IMR-90 (cell line): Measurements from ENCODE around the gene CIAO2A. TPM values are rescaled to one million over a fixed set of nuclear protein-coding genes. Genes with fewer than 3 reads are reported as not detected.

Experiments used
- ATAC-seq: fragments of 200-7000 bp; cut with Tn5 transposase; 2 replicates; pipeline ENCODE4 v1.9.1; 2020; ENCODE audit warnings: low read depth, mild to moderate bottlenecking, moderate library complexity
- BruUV-seq: library from RNA; stranded (reverse); fragments of 400-500 nt; replicated peaks from 2 replicates; lab custom pipeline; 2021; lab: Mats Ljungman, UMichigan
- CTCF ChIA-PET: fragments of 300-600 bp; formaldehyde crosslinking; extraction: SDS; loops from one replicate; lab custom pipeline; 2021; ENCODE audit warnings: antibody characterized with exemption; lab: Yijun Ruan, JAX
- POLR2A ChIA-PET: fragments of 300-600 bp; sonication (Branson Sonifier 250); formaldehyde crosslinking; loops from one replicate; lab custom pipeline; 2022; ENCODE audit warnings: antibody characterized with exemption; ENCODE audit not compliant: unreplicated experiment; lab: Charles Lee
- DNase-seq: peaks from one replicate; pipeline ENCODE4 v3.0.0; 2013
- H2AFZ ChIP-seq: replicated peaks from 2 replicates; pipeline ENCODE3; 2013; ENCODE audit warnings: low read length, mild to moderate bottlenecking; ENCODE audit not compliant: poor library complexity
- H2AK5ac ChIP-seq: 2 replicates; pipeline ENCODE4 v1.6.1; 2013; ENCODE audit warnings: low read depth, low read length, inconsistent platforms
- H2AK9ac ChIP-seq: replicated peaks from 2 replicates; pipeline ENCODE3; 2013; ENCODE audit warnings: mild to moderate bottlenecking, low read depth, low read length, moderate library complexity; ENCODE audit not compliant: poor library complexity
- H2BK120ac ChIP-seq: 2 replicates; pipeline ENCODE4 v1.6.1; 2013; ENCODE audit warnings: low read depth, low read length, inconsistent platforms
- H2BK15ac ChIP-seq: 3 replicates; pipeline ENCODE4 v1.6.1; 2013; ENCODE audit warnings: low read depth, low read length, inconsistent platforms
- H2BK20ac ChIP-seq: 2 replicates; pipeline ENCODE4 v1.6.1; 2013; ENCODE audit warnings: low read depth, mild to moderate bottlenecking, inconsistent platforms, low read length, moderate library complexity
- H2BK5ac ChIP-seq: 2 replicates; pipeline ENCODE4 v1.6.1; 2013; ENCODE audit warnings: mild to moderate bottlenecking, low read depth, low read length, inconsistent platforms; ENCODE audit not compliant: poor library complexity, severe bottlenecking
- H3K14ac ChIP-seq: replicated peaks from 2 replicates; pipeline ENCODE4 v1.6.1; 2013; ENCODE audit warnings: low read depth, low read length, inconsistent platforms
- H3K18ac ChIP-seq: 2 replicates; pipeline ENCODE4 v1.6.1; 2013; ENCODE audit warnings: low read depth, low read length, control low read depth
- H3K23ac ChIP-seq: 2 replicates; pipeline ENCODE4 v1.6.1; 2013; ENCODE audit warnings: low read depth, low read length, inconsistent platforms
- H3K27ac ChIP-seq: 2 replicates; pipeline ENCODE4 v1.5.1; 2013; ENCODE audit warnings: mild to moderate bottlenecking, control low read depth, low read length; ENCODE audit not compliant: insufficient read depth
- H3K27me3 ChIP-seq: 2 replicates; pipeline ENCODE4 v1.6.1; 2013; ENCODE audit warnings: low read length; ENCODE audit not compliant: control insufficient read depth, insufficient read depth
- H3K36me3 ChIP-seq: 2 replicates; pipeline ENCODE4 v1.6.1; 2013; ENCODE audit warnings: low read length, mixed read lengths; ENCODE audit not compliant: control insufficient read depth, insufficient read depth
- H3K4ac ChIP-seq: 2 replicates; pipeline ENCODE4 v1.6.1; 2013; ENCODE audit warnings: low read depth, low read length, inconsistent platforms
- H3K4me1 ChIP-seq: 2 replicates; pipeline ENCODE4 v1.6.1; 2013; ENCODE audit warnings: low read length, mixed read lengths; ENCODE audit not compliant: control insufficient read depth, insufficient read depth
- H3K4me2 ChIP-seq: 2 replicates; pipeline ENCODE4 v1.6.1; 2013; ENCODE audit warnings: low read depth, mild to moderate bottlenecking, control low read depth, low read length, moderate library complexity
- H3K4me3 ChIP-seq: 2 replicates; pipeline ENCODE4 v1.5.1; 2013; ENCODE audit warnings: low read depth, mild to moderate bottlenecking, control low read depth, low read length, moderate library complexity; ENCODE audit not compliant: insufficient read depth
- H3K56ac ChIP-seq: 2 replicates; pipeline ENCODE4 v1.6.1; 2013; ENCODE audit warnings: low read length, inconsistent platforms; ENCODE audit not compliant: insufficient read depth; ENCODE audit errors: extremely low read depth
- H3K79me1 ChIP-seq, 2 experiments: 2 replicates each; pipeline ENCODE4 v1.6.1; 2013; ENCODE audit warnings: low read length in 2 of 2, inconsistent platforms in 1 of 2, low read depth in 1 of 2
- H3K9ac ChIP-seq: 2 replicates; pipeline ENCODE4 v1.6.1; 2013; ENCODE audit warnings: low read depth, low read length, control low read depth
- H3K9me1 ChIP-seq: 2 replicates; pipeline ENCODE4 v1.6.1; 2013; ENCODE audit warnings: low read length, inconsistent platforms; ENCODE audit not compliant: insufficient read depth
- H3K9me3 ChIP-seq: 2 replicates; pipeline ENCODE4 v1.6.1; 2013; ENCODE audit warnings: low read length; ENCODE audit not compliant: control insufficient read depth, insufficient read depth
- H4K20me1 ChIP-seq: 2 replicates; pipeline ENCODE4 v1.6.1; 2013; ENCODE audit warnings: low read length, inconsistent platforms; ENCODE audit not compliant: insufficient read depth
- H4K5ac ChIP-seq: 2 replicates; pipeline ENCODE4 v1.6.1; 2013; ENCODE audit warnings: mild to moderate bottlenecking, low read depth, low read length, control low read depth
- H4K8ac ChIP-seq, 2 experiments: 2 replicates each; pipeline ENCODE4 v1.6.1; 2013; ENCODE audit warnings: low read depth in 2 of 2, low read length in 2 of 2, control low read depth in 1 of 2, inconsistent platforms in 1 of 2
- H4K91ac ChIP-seq: 2 replicates; pipeline ENCODE4 v1.6.1; 2013; ENCODE audit warnings: low read depth, low read length, inconsistent platforms; ENCODE audit not compliant: insufficient read depth
- ELK1 ChIP-seq: fragments of 150-350 bp; IDR thresholded peaks from 2 replicates; pipeline ENCODE4 v1.6.1; 2016; ENCODE audit warnings: low read depth, mild to moderate bottlenecking, low read length, moderate library complexity, borderline replicate concordance
- FOS ChIP-seq: fragments of 150-350 bp; IDR thresholded peaks from 2 replicates; pipeline ENCODE4 v1.6.1; 2016; ENCODE audit warnings: low read depth, low read length
- POLR2A ChIP-seq: IDR thresholded peaks from 2 replicates; pipeline ENCODE4 v1.6.1; 2012; ENCODE audit warnings: mild to moderate bottlenecking, low read depth, low read length
- RAD21 ChIP-seq: IDR thresholded peaks from 2 replicates; pipeline ENCODE4 v1.6.1; 2012; ENCODE audit warnings: low read length, improper control_type of control experiment
- SMC3 ChIP-seq: fragments of 150-350 bp; IDR thresholded peaks from 2 replicates; pipeline ENCODE4 v1.6.1; 2016; ENCODE audit warnings: low read depth, mild to moderate bottlenecking, antibody characterized with exemption, low read length, moderate library complexity
- USF2 ChIP-seq: fragments of 150-350 bp; IDR thresholded peaks from 2 replicates; pipeline ENCODE4 v1.6.1; 2017; ENCODE audit warnings: mild to moderate bottlenecking, antibody characterized with exemption, low read length, low read depth
- WGBS, 2 experiments: methylation state at CpG; one replicate each; pipeline versions ENCODE4 v1.1.5 to v1.1.7; 2013; ENCODE audit warnings: missing lambda C conversion rate in 2 of 2; ENCODE audit not compliant: insufficient read length in 1 of 2; ENCODE audit errors: extremely low coverage in 2 of 2; 5-methylcytosine and 5-hydroxymethylcytosine counted together
- dilution Hi-C: fragments of 300-500 bp; cut with HindIII; formaldehyde crosslinking; loops from one replicate; pipeline ENCODE4 v1.14.3; 2018; ENCODE audit warnings: low sequenced_read_pairs; ENCODE audit not compliant: unreplicated experiment
- in situ Hi-C: fragments of 300-500 bp; cut with MboI; formaldehyde crosslinking; loops from 3 replicates; pipeline ENCODE4 v1.14.3; 2019; ENCODE audit warnings: low sequenced_read_pairs, inconsistent platforms, mixed read lengths
- intact Hi-C: fragments of 100-400 bp; cut with micrococcal nuclease; formaldehyde crosslinking; loops from 2 replicates; pipeline ENCODE4 v1.10.0; 2022
- polyA plus RNA-seq, 3 experiments: library from polyadenylated mRNA; depleted of rRNA; stranded (reverse); fragments of >200 nt; gene quantifications; 2 replicates each; pipeline ENCODE4 v1.2.3, GENCODE V29; 2012; ENCODE audit warnings: low replicate concordance in 1 of 3
- total RNA-seq: library from RNA; depleted of rRNA; stranded (reverse); fragments of >200 nt; gene quantifications from 2 replicates; pipeline ENCODE4 v1.2.3, GENCODE V29; 2012

The CIAO2A gene
- total and polyA plus RNA-seq, 2 of the 4 experiments (the other 2 are of a cell fraction): 36.7 to 38.3 TPM

GRCh38 chr15:64071931-64072765 is 21.5 kb downstream of the CIAO2A start:
- Histone ChIP-seq H4K5ac (no peak overlapping the region), H3K9me3 (no peaks in the 10 kb centered on the region), H3K4ac (peak overlapping the region; percentile 60), H4K91ac (0 out of 2 replicates have a peak overlapping the region, but pooled peaks have one; percentile 12), H3K14ac (peak overlapping the region; percentile 38; the same call in 1 of the 2 replicates), H2BK5ac (peak overlapping the region; percentile 44), H3K9ac (no peak overlapping the region), H3K56ac (no peak overlapping the region), H3K9me1 (peaks cover 8% of the 10 kb centered on the region), H2BK120ac (peak overlapping the region; percentile 22; the same call in 1 of the 2 replicates), H2BK15ac (peak overlapping the region; percentile 58; the same call in 1 of the 3 replicates), H3K27ac (peak overlapping the region; percentile 42; the same call in 1 of the 2 replicates), H3K4me3 (no peak overlapping the region), H2AK5ac (peak overlapping the region; percentile 44; the same call in 1 of the 2 replicates), H3K18ac (no peak overlapping the region), H3K23ac (0 out of 2 replicates have a peak overlapping the region, but pooled peaks have one; percentile 24), H4K8ac (peak overlapping the region in 1 of 2 experiments; percentile 29; a peak in 1 of 4 replicates), H3K79me1 (peaks cover 0 to 13% of the 10 kb centered on the region in 2 experiments; a peak in 3 of 4 replicates), H2AK9ac (peak overlapping the region; percentile 71), H2BK20ac (peak overlapping the region; percentile 21; the same call in 1 of the 2 replicates), H3K36me3 (peaks cover 4% of the 10 kb centered on the region; the same call in 1 of the 2 replicates), H4K20me1 (peaks cover 7% of the 10 kb centered on the region; the same call in 1 of the 2 replicates), H2AFZ (no peak overlapping the region), H3K4me2 (peak overlapping the region; percentile 44), H3K4me1 (peaks cover 15% of the 10 kb centered on the region), H3K27me3 (no peaks in the 10 kb centered on the region)
- dilution Hi-C loops (no loop called here), intact Hi-C loops (loop anchor here (10.0 kb wide), 1 partner anchor 777 kb away; no protein-coding TSS in a partner anchor), in situ Hi-C loops (loop anchor here (25.0 kb wide), 2 partner anchors 435 to 785 kb away; partner anchors contain the start of gene APH1B)
- WGBS, 2 experiments: no CpG with 5 or more reads among the region's 4 CpGs
- POLR2A ChIA-PET: no interaction called here
- CTCF ChIA-PET: interaction anchor here (1.3 kb wide), 1 partner anchor 26 kb away, joined by 3 read pairs; the partner anchor contains the start of gene DAPK2
- BruUV-seq: no TSS peak
- no peak for DNase-seq
- no peak for TF ChIP-seq POLR2A
- TF ChIP-seq USF2: no peak
- no peak for TF ChIP-seq SMC3
- no peak for TF ChIP-seq ELK1
- TF ChIP-seq RAD21: no peak
- no peak for TF ChIP-seq FOS
- peak; percentile 4; the same call in 1 of the 2 replicates for ATAC-seq
